ENCODE measurements around the gene SPECC1L. TPM values are rescaled to one million over a fixed set of nuclear protein-coding genes. Genes with fewer than 3 reads are reported as not detected.

The SPECC1L gene
- total and polyA plus RNA-seq, 2 experiments from 2014 or later, result 21.1 to 34.0 TPM

GRCh38 chr22:24457894-24458420, 187.3 kb downstream of the SPECC1L start:
- Histone ChIP-seq H3K4me1 (ENCODE audit: insufficient read depth) (no peaks in the 10 kb centered on the region), H3K4me2 (ENCODE audit: unreplicated experiment) (no peak overlapping the region), H3K4me3 (no peak overlapping the region), H3F3A (ENCODE audit: insufficient read depth) (no peaks in the 10 kb centered on the region), H4K20me1 (ENCODE audit: insufficient read depth) (no peaks in the 10 kb centered on the region), H3K9me3 (ENCODE audit: low read depth) (no peaks in the 10 kb centered on the region), H3K36me3 (ENCODE audit: low read depth) (no peaks in the 10 kb centered on the region), H3K9me2 (ENCODE audit: insufficient read depth) (no peaks in the 10 kb centered on the region), H3K27ac (no peak overlapping the region), H3K9ac (no peak overlapping the region), H2AFZ (no peak overlapping the region), H3K27me3 (replicated peaks; ENCODE audit: insufficient read depth) (no peaks in the 10 kb centered on the region), H3K79me2 (ENCODE audit: insufficient read depth) (no peaks in the 10 kb centered on the region)
- in situ Hi-C loops (cut with MboI), result no loop called here
- TF ChIP-seq EZH2phosphoT487 (IDR thresholded peaks at IDR 0.05; ENCODE audit: insufficient read depth, low read depth) (no peak), EZH2 (IDR thresholded peaks at IDR 0.05; ENCODE audit: insufficient read depth, poor library complexity, severe bottlenecking) (no peak)
- WGBS, 2 experiments (ENCODE audit: low coverage in 1 of 2, low lambda C conversion rate in 2 of 2, missing lambda C conversion rate in 2 of 2), result 85 to 94% methylated on average over 3 of the region's 3 CpGs
- no peak for DNase-seq

- TF ChIP-seq EZH2 (IDR thresholded peaks at IDR 0.05; ENCODE audit: insufficient read depth, poor library complexity, severe bottlenecking), result no peak
- no peak for TF ChIP-seq EZH2phosphoT487 (IDR thresholded peaks at IDR 0.05; ENCODE audit: insufficient read depth, low read depth)
- Histone ChIP-seq H3K4me2 (ENCODE audit: unreplicated experiment) (no peak overlapping the region), H3K4me3 (no peak overlapping the region), H3F3A (ENCODE audit: insufficient read depth) (no peaks in the 10 kb centered on the region), H3K4me1 (ENCODE audit: insufficient read depth) (no peaks in the 10 kb centered on the region), H3K9ac (no peak overlapping the region), H3K27me3 (replicated peaks; ENCODE audit: insufficient read depth) (no peaks in the 10 kb centered on the region), H3K79me2 (ENCODE audit: insufficient read depth) (no peaks in the 10 kb centered on the region), H2AFZ (0 out of 2 replicates have a peak overlapping the region, but pooled peaks have one; percentile 33), H3K27ac (no peak overlapping the region), H3K36me3 (ENCODE audit: low read depth) (no peaks in the 10 kb centered on the region), H3K9me2 (ENCODE audit: insufficient read depth) (no peaks in the 10 kb centered on the region), H4K20me1 (ENCODE audit: insufficient read depth) (no peaks in the 10 kb centered on the region), H3K9me3 (ENCODE audit: low read depth) (no peaks in the 10 kb centered on the region)
- in situ Hi-C loops (cut with MboI), result no loop called here
- no peak for DNase-seq
- 96 to 97% methylated on average over 1 of the region's 1 CpG for WGBS, 2 experiments (ENCODE audit: low coverage in 1 of 2, low lambda C conversion rate in 2 of 2, missing lambda C conversion rate in 2 of 2)
Measured at GRCh38 chr22:24459911-24460310, 189.3 kb downstream of the SPECC1L start.

DNA sequence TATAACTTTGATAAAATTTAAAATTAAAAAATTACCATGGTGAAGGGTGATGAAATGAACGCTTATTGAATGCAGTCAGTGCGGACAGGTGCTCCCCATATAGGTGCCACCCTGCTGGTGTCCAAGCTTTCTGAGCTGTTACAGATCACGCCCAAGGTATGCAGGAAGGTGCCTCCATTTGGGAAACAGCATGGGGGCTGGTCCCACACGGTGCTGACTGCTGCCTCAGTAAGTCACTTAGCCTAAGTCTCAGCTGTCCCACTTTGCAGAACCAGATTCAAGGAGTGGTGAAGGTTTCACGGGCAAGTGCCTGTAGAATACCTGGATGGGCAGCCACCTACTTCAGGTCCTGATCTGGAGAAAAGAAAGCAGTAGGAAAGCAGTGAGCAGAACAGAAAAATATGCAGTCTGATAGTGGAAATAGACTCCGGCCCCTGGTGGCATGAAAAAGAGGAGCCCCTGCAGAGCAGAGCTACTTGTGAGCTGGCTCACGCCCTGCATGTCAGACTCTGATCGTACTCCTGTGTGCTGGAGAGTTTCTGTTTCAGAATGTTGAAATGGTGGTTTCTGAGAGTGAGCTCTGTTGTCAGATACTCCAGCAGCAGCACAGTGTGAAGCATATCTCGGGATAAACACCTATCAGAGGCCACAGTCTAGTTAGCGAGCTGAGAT, 189.9 kb downstream of the SPECC1L start:
- Histone ChIP-seq H3K27me3 (replicated peaks; ENCODE audit: insufficient read depth) (no peaks in the 10 kb centered on the region), H3K27ac (no peak overlapping the region), H3K4me2 (ENCODE audit: unreplicated experiment) (no peak overlapping the region), H4K20me1 (ENCODE audit: insufficient read depth) (no peaks in the 10 kb centered on the region), H3K9me3 (ENCODE audit: low read depth) (no peaks in the 10 kb centered on the region), H3K36me3 (ENCODE audit: low read depth) (no peaks in the 10 kb centered on the region), H2AFZ (no peak overlapping the region), H3K4me1 (ENCODE audit: insufficient read depth) (peaks cover 6% of the 10 kb centered on the region; the same call in 1 of the 2 replicates), H3K79me2 (ENCODE audit: insufficient read depth) (no peaks in the 10 kb centered on the region), H3K9me2 (ENCODE audit: insufficient read depth) (no peaks in the 10 kb centered on the region), H3K4me3 (no peak overlapping the region), H3F3A (ENCODE audit: insufficient read depth) (no peaks in the 10 kb centered on the region), H3K9ac (no peak overlapping the region)
- in situ Hi-C loops (cut with MboI), result no loop called here
- DNase-seq, result no peak
- no peak for TF ChIP-seq EZH2 (IDR thresholded peaks at IDR 0.05; ENCODE audit: insufficient read depth, poor library complexity, severe bottlenecking)
- TF ChIP-seq EZH2phosphoT487 (IDR thresholded peaks at IDR 0.05; ENCODE audit: insufficient read depth, low read depth), result no peak
- 82 to 83% methylated on average over 10 of the region's 10 CpGs for WGBS, 2 experiments (ENCODE audit: low coverage in 1 of 2, low lambda C conversion rate in 2 of 2, missing lambda C conversion rate in 2 of 2)

DNA sequence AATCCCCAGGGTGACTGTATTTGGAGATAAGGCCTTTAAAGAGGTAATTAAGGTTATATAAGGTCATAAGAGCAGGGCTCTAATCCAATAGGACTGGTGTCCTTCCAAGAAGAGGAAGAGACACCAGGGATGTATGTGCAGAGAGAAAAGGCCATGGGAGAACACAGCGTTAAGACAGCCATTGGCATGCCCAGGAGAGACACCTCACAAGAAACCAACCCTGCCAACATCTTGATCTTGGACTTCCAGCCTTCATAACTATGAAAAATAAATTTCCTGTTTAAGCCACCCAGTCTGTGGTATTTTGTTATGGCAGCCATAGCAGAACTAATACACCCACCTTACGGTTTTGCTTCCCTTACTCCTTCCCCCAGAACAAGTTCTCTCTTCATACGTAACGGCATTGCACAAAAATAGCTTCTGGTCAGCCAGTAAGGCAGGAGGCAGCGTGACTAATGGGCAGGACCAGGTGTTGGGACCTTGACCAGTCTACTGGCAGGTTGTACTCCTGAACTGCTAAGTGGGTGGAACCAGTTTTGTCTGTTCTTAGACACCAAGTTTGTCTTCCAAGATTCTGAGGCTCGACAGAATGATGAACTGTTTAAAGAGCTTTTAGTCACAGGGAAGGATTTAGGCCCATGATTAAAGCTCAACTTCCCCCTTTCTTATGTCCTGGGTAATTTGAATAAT, 192.6 kb downstream of the SPECC1L start:
- DNase-seq, result no peak
- Histone ChIP-seq H3K9me3 (ENCODE audit: low read depth) (no peaks in the 10 kb centered on the region), H3K4me1 (ENCODE audit: insufficient read depth) (peaks cover 25% of the 10 kb centered on the region), H3K36me3 (ENCODE audit: low read depth) (no peaks in the 10 kb centered on the region), H3F3A (ENCODE audit: insufficient read depth) (peaks cover 12% of the 10 kb centered on the region), H3K4me2 (ENCODE audit: unreplicated experiment) (no peak overlapping the region), H3K27me3 (replicated peaks; ENCODE audit: insufficient read depth) (no peaks in the 10 kb centered on the region), H3K4me3 (no peak overlapping the region), H4K20me1 (ENCODE audit: insufficient read depth) (no peaks in the 10 kb centered on the region), H3K27ac (no peak overlapping the region), H3K79me2 (ENCODE audit: insufficient read depth) (no peaks in the 10 kb centered on the region), H3K9ac (no peak overlapping the region), H3K9me2 (ENCODE audit: insufficient read depth) (no peaks in the 10 kb centered on the region), H2AFZ (no peak overlapping the region)
- 88 to 94% methylated on average over 6 of the region's 6 CpGs for WGBS, 2 experiments (ENCODE audit: low coverage in 1 of 2, low lambda C conversion rate in 2 of 2, missing lambda C conversion rate in 2 of 2)
- in situ Hi-C loops (cut with MboI), result no loop called here
- no peak for TF ChIP-seq EZH2 (IDR thresholded peaks at IDR 0.05; ENCODE audit: insufficient read depth, poor library complexity, severe bottlenecking)
- TF ChIP-seq EZH2phosphoT487 (IDR thresholded peaks at IDR 0.05; ENCODE audit: insufficient read depth, low read depth), result no peak

Measured in GM23248 (cell line).